HL-60 (cell line): ENCODE data around the gene ENGASE.

Source experiments
- GABPA ChIP-seq: IDR thresholded peaks from 2 replicates; pipeline ENCODE4 v1.6.1; 2012; ENCODE audit warnings: low read depth
- POLR2AphosphoS5 ChIP-seq: IDR thresholded peaks from 2 replicates; pipeline ENCODE4 v1.6.1; 2012; ENCODE audit warnings: low read depth
- SPI1 ChIP-seq: IDR thresholded peaks from 2 replicates; pipeline ENCODE4 v1.6.1; 2012; ENCODE audit warnings: low read depth, mild to moderate bottlenecking, borderline replicate concordance
- TF ChIP-seq, protein P1 (sequence below): IDR thresholded peaks from one replicate; pipeline ENCODE4 v1.5.1; 2011; ENCODE audit warnings: low read length, control low read depth, inconsistent platforms; ENCODE audit not compliant: insufficient read depth
- TF ChIP-seq, protein P2 (sequence below): IDR thresholded peaks from 2 replicates; pipeline ENCODE4 v1.6.1; 2012; ENCODE audit warnings: low read depth; ENCODE audit not compliant: insufficient replicate concordance

DNA sequence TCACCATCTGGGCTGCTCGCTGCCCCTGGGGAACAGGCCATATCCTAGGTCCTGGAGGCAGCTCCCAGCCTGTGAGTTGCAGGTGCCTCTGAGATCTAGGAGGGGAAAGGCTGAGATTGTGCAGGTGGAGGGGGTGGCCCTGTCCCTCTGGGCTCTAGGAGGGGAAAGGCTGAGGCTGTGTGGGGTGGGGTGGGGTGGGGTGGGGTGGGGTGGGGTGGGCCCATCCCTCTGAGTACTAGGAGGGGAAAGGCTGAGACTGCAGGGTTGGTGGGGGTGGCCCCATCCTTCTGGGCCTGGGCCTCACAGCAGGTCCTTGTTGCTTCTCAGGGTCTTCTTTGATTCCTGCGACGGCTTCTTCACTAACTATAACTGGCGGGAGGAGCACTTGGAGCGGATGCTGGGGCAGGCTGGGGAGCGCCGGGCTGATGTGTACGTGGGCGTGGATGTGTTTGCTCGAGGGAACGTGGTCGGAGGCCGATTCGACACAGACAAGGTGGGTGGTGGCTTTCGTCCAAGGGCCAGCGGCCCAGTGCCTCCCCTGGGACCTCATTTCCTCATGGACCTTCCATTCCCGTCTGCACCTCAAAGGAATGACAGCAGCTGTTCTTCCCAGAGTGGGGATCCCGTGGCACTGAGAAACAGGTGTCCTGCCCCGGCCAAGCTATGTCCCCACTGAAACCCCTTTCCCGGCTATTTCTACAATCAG lies 7.1 kb downstream of the ENGASE start:
- TF ChIP-seq, protein P1, sequence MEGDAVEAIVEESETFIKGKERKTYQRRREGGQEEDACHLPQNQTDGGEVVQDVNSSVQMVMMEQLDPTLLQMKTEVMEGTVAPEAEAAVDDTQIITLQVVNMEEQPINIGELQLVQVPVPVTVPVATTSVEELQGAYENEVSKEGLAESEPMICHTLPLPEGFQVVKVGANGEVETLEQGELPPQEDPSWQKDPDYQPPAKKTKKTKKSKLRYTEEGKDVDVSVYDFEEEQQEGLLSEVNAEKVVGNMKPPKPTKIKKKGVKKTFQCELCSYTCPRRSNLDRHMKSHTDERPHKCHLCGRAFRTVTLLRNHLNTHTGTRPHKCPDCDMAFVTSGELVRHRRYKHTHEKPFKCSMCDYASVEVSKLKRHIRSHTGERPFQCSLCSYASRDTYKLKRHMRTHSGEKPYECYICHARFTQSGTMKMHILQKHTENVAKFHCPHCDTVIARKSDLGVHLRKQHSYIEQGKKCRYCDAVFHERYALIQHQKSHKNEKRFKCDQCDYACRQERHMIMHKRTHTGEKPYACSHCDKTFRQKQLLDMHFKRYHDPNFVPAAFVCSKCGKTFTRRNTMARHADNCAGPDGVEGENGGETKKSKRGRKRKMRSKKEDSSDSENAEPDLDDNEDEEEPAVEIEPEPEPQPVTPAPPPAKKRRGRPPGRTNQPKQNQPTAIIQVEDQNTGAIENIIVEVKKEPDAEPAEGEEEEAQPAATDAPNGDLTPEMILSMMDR: no peak
- TF ChIP-seq, protein P2, sequence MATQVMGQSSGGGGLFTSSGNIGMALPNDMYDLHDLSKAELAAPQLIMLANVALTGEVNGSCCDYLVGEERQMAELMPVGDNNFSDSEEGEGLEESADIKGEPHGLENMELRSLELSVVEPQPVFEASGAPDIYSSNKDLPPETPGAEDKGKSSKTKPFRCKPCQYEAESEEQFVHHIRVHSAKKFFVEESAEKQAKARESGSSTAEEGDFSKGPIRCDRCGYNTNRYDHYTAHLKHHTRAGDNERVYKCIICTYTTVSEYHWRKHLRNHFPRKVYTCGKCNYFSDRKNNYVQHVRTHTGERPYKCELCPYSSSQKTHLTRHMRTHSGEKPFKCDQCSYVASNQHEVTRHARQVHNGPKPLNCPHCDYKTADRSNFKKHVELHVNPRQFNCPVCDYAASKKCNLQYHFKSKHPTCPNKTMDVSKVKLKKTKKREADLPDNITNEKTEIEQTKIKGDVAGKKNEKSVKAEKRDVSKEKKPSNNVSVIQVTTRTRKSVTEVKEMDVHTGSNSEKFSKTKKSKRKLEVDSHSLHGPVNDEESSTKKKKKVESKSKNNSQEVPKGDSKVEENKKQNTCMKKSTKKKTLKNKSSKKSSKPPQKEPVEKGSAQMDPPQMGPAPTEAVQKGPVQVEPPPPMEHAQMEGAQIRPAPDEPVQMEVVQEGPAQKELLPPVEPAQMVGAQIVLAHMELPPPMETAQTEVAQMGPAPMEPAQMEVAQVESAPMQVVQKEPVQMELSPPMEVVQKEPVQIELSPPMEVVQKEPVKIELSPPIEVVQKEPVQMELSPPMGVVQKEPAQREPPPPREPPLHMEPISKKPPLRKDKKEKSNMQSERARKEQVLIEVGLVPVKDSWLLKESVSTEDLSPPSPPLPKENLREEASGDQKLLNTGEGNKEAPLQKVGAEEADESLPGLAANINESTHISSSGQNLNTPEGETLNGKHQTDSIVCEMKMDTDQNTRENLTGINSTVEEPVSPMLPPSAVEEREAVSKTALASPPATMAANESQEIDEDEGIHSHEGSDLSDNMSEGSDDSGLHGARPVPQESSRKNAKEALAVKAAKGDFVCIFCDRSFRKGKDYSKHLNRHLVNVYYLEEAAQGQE: no peak
- no peak for TF ChIP-seq POLR2AphosphoS5
- no peak for TF ChIP-seq GABPA
- no peak for TF ChIP-seq SPI1
